HepG2 (cell line): Measurements from ENCODE around the gene STARD10. TPM values are rescaled to one million over a fixed set of nuclear protein-coding genes. Genes with fewer than 3 reads are reported as not detected.

Source experiments
- ADNP ChIP-seq: sonication (generic); formaldehyde crosslinking; IDR thresholded peaks from 2 replicates; pipeline ENCODE4 v1.4.0; 2020; ENCODE audit warnings: missing genetic modification reagents
- CAMTA2 ChIP-seq: sonication (generic); formaldehyde crosslinking; IDR thresholded peaks from 2 replicates; pipeline ENCODE4 v1.4.0; 2020; ENCODE audit warnings: mild to moderate bottlenecking, missing genetic modification reagents, borderline replicate concordance
- GATAD2A ChIP-seq: IDR thresholded peaks from 2 replicates; pipeline ENCODE4 v1.6.1; 2016
- GFI1 ChIP-seq: sonication (generic); formaldehyde crosslinking; IDR thresholded peaks from 2 replicates; pipeline ENCODE4 v1.5.0; 2020; ENCODE audit warnings: missing genetic modification reagents, mild to moderate bottlenecking, borderline replicate concordance
- HNRNPK ChIP-seq: fragments of 200-400 bp; formaldehyde crosslinking; IDR thresholded peaks from 2 replicates; pipeline ENCODE4 v1.6.1; 2018; ENCODE audit warnings: low read length, low read depth, moderate library complexity, mild to moderate bottlenecking; ENCODE audit not compliant: poor library complexity, severe bottlenecking
- KDM2A ChIP-seq: sonication (generic); formaldehyde crosslinking; IDR thresholded peaks from 2 replicates; pipeline ENCODE4 v1.4.0; 2020; ENCODE audit warnings: low read depth, missing genetic modification reagents, borderline replicate concordance
- MAFG ChIP-seq: sonication (generic); formaldehyde crosslinking; IDR thresholded peaks from 2 replicates; pipeline ENCODE4 v1.5.1; 2020; ENCODE audit warnings: mild to moderate bottlenecking, missing genetic modification reagents
- SMC3 ChIP-seq: IDR thresholded peaks from 2 replicates; pipeline ENCODE4 v1.6.1; 2011; ENCODE audit warnings: low read length, improper control_type of control experiment
- polyA plus RNA-seq, 8 experiments: library from polyadenylated mRNA; depleted of rRNA in 3 of 8; stranded (reverse) in 7 of 8; unstranded in 1 of 8; fragments of >200 nt; fragmentation: Illumina TruSeq in 4 of 8; extraction: Trizol in 4 of 8; gene quantifications; 2 replicates each; pipeline versions ENCODE4 v1.2.1 to v1.2.3, GENCODE V29; 2011 to 2016; ENCODE audit warnings: low read depth in 4 of 8, missing spikeins in 1 of 8, mixed read lengths in 1 of 8; ENCODE audit not compliant: insufficient read depth in 1 of 8
- total RNA-seq, 5 experiments: library from RNA; depleted of rRNA; stranded (reverse); fragments of >200 nt; fragmentation: Illumina TruSeq; extraction: Trizol; gene quantifications; 2 replicates each; pipeline ENCODE4 v1.2.3, GENCODE V29; 2016; ENCODE audit warnings: low read depth in 1 of 5
- TF ChIP-seq, protein P1 (sequence below): sonication (generic); formaldehyde crosslinking; IDR thresholded peaks from 2 replicates; pipeline ENCODE4 v1.4.0; 2020; ENCODE audit warnings: mild to moderate bottlenecking, missing genetic modification reagents
- TF ChIP-seq, protein P2 (sequence below): sonication (generic); formaldehyde crosslinking; IDR thresholded peaks from 2 replicates; pipeline ENCODE4 v1.5.0; 2020; ENCODE audit warnings: mild to moderate bottlenecking, missing genetic modification reagents
- TF ChIP-seq, protein P3 (sequence below): sonication (generic); formaldehyde crosslinking; conservative IDR thresholded peaks from 2 replicates; pipeline ENCODE4 v1.4.0; 2020; ENCODE audit warnings: mild to moderate bottlenecking, missing genetic modification reagents, moderate library complexity
- TF ChIP-seq, protein P4 (sequence below): sonication (generic); formaldehyde crosslinking; IDR thresholded peaks from 2 replicates; pipeline ENCODE4 v1.8.0; 2022; ENCODE audit warnings: mild to moderate bottlenecking, missing genetic modification reagents, moderate library complexity
- TF ChIP-seq, protein P5 (sequence below): sonication (generic); formaldehyde crosslinking; IDR thresholded peaks from 2 replicates; pipeline ENCODE4 v1.8.1; 2023; ENCODE audit warnings: mild to moderate bottlenecking, moderate library complexity, missing genetic modification reagents
- TF ChIP-seq, protein P6 (sequence below): sonication (generic); formaldehyde crosslinking; IDR thresholded peaks from 2 replicates; pipeline ENCODE4 v1.8.0; 2022; ENCODE audit warnings: missing genetic modification reagents, mild to moderate bottlenecking, inconsistent platforms, borderline replicate concordance
- TF ChIP-seq, protein P7 (sequence below): sonication (generic); formaldehyde crosslinking; IDR thresholded peaks from 2 replicates; pipeline ENCODE4 v1.9.0; 2022; ENCODE audit warnings: low read depth, missing genetic modification reagents

The STARD10 gene
- total and polyA plus RNA-seq, 2 of the 13 experiments (the other 11 are each of a cell fraction or from before 2014, with no cell fraction given): 260 to 341 TPM

DNA sequence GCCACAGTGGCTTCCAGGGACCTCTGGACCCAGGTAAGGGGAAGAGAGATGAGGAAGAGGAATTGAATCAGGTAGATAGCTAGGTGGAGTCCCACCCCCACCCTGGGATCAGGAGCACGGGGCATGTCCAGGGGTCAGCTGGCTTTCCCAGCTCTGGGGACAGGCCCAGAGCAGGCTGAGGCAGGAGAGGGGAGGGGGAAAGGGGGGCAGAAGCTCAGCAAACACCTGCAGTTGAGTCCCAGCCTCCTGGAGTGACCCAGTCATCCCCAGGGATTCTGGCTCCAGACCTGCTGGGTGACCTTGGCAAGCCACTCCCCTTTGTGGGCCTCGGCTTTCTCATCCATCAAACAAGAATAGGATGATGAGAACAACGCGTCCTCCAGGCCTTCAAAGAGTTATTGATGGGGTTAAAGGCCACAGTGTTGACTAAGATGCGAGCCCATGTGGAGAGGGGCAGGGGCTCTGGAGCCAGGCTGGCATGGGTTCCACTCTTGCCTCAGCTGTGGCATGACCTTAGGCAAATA is 16.0 kb downstream of the STARD10 start (continued):
- TF ChIP-seq, protein P1, sequence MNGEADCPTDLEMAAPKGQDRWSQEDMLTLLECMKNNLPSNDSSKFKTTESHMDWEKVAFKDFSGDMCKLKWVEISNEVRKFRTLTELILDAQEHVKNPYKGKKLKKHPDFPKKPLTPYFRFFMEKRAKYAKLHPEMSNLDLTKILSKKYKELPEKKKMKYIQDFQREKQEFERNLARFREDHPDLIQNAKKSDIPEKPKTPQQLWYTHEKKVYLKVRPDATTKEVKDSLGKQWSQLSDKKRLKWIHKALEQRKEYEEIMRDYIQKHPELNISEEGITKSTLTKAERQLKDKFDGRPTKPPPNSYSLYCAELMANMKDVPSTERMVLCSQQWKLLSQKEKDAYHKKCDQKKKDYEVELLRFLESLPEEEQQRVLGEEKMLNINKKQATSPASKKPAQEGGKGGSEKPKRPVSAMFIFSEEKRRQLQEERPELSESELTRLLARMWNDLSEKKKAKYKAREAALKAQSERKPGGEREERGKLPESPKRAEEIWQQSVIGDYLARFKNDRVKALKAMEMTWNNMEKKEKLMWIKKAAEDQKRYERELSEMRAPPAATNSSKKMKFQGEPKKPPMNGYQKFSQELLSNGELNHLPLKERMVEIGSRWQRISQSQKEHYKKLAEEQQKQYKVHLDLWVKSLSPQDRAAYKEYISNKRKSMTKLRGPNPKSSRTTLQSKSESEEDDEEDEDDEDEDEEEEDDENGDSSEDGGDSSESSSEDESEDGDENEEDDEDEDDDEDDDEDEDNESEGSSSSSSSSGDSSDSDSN (CRISPR knock-in tag): peak; percentile 50
- TF ChIP-seq KDM2A (CRISPR knock-in tag) (0 out of 2 replicates have a peak, but pooled peaks have one; percentile 15), CAMTA2 (CRISPR knock-in tag) (no peak), MAFG (CRISPR knock-in tag) (no peak), SMC3 (no peak), GATAD2A (CRISPR knock-in tag) (peak; percentile 89), ADNP (CRISPR knock-in tag) (no peak), GFI1 (peak; percentile 32), HNRNPK (no peak)
- TF ChIP-seq, protein P2, sequence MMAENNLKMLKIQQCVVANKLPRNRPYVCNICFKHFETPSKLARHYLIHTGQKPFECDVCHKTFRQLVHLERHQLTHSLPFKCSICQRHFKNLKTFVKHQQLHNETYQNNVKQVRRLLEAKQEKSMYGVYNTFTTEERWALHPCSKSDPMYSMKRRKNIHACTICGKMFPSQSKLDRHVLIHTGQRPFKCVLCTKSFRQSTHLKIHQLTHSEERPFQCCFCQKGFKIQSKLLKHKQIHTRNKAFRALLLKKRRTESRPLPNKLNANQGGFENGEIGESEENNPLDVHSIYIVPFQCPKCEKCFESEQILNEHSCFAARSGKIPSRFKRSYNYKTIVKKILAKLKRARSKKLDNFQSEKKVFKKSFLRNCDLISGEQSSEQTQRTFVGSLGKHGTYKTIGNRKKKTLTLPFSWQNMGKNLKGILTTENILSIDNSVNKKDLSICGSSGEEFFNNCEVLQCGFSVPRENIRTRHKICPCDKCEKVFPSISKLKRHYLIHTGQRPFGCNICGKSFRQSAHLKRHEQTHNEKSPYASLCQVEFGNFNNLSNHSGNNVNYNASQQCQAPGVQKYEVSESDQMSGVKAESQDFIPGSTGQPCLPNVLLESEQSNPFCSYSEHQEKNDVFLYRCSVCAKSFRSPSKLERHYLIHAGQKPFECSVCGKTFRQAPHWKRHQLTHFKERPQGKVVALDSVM (CRISPR knock-in tag): peak; percentile 80
- TF ChIP-seq, protein P3, sequence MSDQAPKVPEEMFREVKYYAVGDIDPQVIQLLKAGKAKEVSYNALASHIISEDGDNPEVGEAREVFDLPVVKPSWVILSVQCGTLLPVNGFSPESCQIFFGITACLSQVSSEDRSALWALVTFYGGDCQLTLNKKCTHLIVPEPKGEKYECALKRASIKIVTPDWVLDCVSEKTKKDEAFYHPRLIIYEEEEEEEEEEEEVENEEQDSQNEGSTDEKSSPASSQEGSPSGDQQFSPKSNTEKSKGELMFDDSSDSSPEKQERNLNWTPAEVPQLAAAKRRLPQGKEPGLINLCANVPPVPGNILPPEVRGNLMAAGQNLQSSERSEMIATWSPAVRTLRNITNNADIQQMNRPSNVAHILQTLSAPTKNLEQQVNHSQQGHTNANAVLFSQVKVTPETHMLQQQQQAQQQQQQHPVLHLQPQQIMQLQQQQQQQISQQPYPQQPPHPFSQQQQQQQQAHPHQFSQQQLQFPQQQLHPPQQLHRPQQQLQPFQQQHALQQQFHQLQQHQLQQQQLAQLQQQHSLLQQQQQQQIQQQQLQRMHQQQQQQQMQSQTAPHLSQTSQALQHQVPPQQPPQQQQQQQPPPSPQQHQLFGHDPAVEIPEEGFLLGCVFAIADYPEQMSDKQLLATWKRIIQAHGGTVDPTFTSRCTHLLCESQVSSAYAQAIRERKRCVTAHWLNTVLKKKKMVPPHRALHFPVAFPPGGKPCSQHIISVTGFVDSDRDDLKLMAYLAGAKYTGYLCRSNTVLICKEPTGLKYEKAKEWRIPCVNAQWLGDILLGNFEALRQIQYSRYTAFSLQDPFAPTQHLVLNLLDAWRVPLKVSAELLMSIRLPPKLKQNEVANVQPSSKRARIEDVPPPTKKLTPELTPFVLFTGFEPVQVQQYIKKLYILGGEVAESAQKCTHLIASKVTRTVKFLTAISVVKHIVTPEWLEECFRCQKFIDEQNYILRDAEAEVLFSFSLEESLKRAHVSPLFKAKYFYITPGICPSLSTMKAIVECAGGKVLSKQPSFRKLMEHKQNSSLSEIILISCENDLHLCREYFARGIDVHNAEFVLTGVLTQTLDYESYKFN (CRISPR knock-in tag): peak; percentile 87
- TF ChIP-seq, protein P4, sequence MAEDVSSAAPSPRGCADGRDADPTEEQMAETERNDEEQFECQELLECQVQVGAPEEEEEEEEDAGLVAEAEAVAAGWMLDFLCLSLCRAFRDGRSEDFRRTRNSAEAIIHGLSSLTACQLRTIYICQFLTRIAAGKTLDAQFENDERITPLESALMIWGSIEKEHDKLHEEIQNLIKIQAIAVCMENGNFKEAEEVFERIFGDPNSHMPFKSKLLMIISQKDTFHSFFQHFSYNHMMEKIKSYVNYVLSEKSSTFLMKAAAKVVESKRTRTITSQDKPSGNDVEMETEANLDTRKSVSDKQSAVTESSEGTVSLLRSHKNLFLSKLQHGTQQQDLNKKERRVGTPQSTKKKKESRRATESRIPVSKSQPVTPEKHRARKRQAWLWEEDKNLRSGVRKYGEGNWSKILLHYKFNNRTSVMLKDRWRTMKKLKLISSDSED (CRISPR knock-in tag): no peak
- TF ChIP-seq, protein P5, sequence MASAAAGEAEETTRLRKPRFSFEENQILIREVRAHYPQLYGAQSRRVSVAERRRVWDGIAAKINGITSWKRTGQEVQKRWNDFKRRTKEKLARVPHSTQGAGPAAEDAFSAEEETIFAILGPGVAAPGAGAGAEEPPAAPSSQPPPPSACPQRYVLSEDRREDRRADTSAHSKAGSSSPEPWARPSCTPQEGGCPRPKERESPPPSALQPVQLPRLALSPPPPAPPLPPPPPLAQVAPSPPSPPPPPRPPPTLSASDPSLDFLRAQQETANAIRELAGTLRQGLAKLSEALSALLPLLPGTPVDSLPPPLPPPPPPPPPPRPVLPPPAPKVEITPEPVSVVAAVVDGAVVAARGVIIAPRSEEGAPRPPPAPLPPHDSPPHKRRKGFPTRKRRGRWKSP (CRISPR knock-in tag): no peak
- TF ChIP-seq, protein P6, sequence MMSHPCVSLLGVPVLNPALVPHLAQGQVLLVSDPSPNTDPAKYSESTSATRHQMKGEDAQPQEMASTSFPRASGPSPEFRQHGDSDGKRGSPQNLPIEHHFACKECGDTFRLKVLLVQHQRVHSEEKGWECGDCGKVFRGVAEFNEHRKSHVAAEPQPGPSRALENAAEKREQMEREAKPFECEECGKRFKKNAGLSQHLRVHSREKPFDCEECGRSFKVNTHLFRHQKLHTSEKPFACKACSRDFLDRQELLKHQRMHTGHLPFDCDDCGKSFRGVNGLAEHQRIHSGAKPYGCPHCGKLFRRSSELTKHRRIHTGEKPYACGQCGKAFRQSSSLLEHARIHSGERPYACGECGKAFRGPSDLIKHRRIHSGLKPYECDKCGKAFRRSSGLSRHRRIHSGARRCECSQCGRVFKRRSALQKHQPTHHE: no peak
- TF ChIP-seq, protein P7, sequence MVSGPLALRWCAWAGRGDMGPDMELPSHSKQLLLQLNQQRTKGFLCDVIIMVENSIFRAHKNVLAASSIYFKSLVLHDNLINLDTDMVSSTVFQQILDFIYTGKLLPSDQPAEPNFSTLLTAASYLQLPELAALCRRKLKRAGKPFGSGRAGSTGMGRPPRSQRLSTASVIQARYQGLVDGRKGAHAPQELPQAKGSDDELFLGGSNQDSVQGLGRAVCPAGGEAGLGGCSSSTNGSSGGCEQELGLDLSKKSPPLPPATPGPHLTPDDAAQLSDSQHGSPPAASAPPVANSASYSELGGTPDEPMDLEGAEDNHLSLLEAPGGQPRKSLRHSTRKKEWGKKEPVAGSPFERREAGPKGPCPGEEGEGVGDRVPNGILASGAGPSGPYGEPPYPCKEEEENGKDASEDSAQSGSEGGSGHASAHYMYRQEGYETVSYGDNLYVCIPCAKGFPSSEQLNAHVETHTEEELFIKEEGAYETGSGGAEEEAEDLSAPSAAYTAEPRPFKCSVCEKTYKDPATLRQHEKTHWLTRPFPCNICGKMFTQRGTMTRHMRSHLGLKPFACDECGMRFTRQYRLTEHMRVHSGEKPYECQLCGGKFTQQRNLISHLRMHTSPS (CRISPR knock-in tag): peak; percentile 98
